ENCODE data around the gene PHF12.

The PHF12 gene

DNA sequence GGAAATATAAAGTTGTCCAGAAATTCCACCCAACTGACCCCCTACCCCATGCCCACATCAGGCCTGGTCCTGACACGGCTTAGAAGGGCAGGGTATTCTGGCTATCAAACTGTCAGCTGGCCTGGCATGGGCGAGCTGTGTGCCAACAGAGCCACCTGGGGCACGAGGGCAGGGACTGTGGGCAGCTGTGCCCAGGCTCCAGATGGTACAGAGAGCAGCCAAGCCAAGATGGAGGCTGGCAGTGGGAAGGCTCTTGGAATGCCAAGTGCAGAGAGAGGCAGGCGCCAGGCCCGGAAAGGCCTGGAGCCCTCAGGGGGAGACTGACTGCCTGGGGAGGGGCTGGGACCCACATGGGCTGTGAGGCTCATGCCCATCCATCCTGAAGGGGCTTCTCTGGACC is 24.3 kb upstream of the PHF12 start:
- no peak for TF ChIP-seq ELF4 (IDR thresholded peaks at IDR 0.05)
- TF ChIP-seq ARNT (IDR thresholded peaks at IDR 0.05): no peak
- TF ChIP-seq FOXM1 (IDR thresholded peaks at IDR 0.05; ENCODE audit: borderline replicate concordance): no peak
- no peak for TF ChIP-seq TARDBP (IDR thresholded peaks at IDR 0.05)
- ChIA-PET CTCF (no interaction called here), POLR2A (no interaction called here)

DNA sequence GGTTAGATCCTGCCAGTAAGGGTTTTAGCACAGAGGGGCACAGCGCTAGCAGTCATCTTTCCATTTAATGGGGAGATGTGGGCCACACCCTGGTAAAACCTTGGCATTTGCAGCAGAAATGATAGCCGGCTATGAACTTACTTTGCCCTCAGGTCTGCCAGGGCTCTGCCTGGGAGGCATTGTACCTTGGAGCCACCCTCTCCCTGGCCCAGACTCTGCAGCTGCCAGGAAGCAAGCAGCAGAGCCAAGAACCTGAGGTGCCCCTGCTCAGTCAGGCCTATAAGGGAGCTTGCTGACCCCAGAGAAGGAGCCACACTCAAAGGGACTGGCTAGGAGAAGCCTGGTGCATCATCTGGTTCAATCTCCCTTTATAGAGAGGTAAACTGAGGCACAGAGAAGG is 23.7 kb upstream of the PHF12 start:
- no peak for DNase-seq (ENCODE audit: extremely low spot score)
- TF ChIP-seq SUZ12 (IDR thresholded peaks at IDR 0.05): no peak
- no peak for TF ChIP-seq LEF1 (IDR thresholded peaks at IDR 0.05; ENCODE audit: borderline replicate concordance)
- TF ChIP-seq HDGF (IDR thresholded peaks at IDR 0.05; ENCODE audit: borderline replicate concordance): no peak
- TF ChIP-seq FOXM1 (IDR thresholded peaks at IDR 0.05; ENCODE audit: borderline replicate concordance): no peak
- no peak for TF ChIP-seq ZNF384 (IDR thresholded peaks at IDR 0.05)
- TF ChIP-seq SP1 (IDR thresholded peaks at IDR 0.05): no peak
- no peak for TF ChIP-seq ARNT (IDR thresholded peaks at IDR 0.05)
- TF ChIP-seq ELF4 (IDR thresholded peaks at IDR 0.05): no peak
- no peak for TF ChIP-seq FOXA1 (IDR thresholded peaks at IDR 0.05)
- no peak for TF ChIP-seq CTBP1 (IDR thresholded peaks at IDR 0.05; ENCODE audit: borderline replicate concordance)
- TF ChIP-seq FOXK2 (IDR thresholded peaks at IDR 0.05): no peak
- TF ChIP-seq, protein P1, sequence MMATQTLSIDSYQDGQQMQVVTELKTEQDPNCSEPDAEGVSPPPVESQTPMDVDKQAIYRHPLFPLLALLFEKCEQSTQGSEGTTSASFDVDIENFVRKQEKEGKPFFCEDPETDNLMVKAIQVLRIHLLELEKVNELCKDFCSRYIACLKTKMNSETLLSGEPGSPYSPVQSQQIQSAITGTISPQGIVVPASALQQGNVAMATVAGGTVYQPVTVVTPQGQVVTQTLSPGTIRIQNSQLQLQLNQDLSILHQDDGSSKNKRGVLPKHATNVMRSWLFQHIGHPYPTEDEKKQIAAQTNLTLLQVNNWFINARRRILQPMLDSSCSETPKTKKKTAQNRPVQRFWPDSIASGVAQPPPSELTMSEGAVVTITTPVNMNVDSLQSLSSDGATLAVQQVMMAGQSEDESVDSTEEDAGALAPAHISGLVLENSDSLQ (IDR thresholded peaks at IDR 0.05): no peak
- TF ChIP-seq L3MBTL2 (conservative IDR thresholded peaks at IDR 0.05): no peak
- TF ChIP-seq BHLHE40 (IDR thresholded peaks at IDR 0.05; ENCODE audit: borderline replicate concordance): no peak
- no peak for TF ChIP-seq TARDBP (IDR thresholded peaks at IDR 0.05)
- POLR2A ChIA-PET: no interaction called here
- CTCF ChIA-PET: no interaction called here

More for the DNA sequence above, 24.3 kb upstream of the PHF12 start:
- no peak for DNase-seq (ENCODE audit: extremely low spot score)

DNA sequence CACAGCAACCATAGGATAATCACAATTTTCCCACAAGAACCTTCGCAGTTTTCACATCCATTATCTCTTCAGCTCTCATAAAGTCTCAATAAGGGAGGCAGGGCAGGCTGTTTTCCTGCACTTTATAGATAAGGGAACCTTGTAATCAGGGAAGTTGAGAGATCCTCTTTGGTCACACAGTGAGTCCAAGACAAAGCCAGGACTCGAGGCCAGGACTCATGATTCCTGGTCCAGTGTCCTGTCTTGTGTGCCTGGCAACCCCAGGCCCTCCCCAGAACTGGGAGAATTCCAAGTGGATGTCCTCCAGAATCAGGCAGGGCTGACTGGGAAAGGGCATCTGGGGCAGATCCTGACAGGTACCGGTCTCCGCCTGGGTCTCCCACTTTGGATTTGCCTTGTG is 23.1 kb upstream of the PHF12 start:
- CTCF ChIA-PET: interaction anchor here (1.5 to 2.2 kb wide), 2 partner anchors 9 to 143 kb away, joined by 8 to 14 read pairs; no protein-coding TSS in a partner anchor
- DNase-seq (ENCODE audit: extremely low spot score): no peak
- TF ChIP-seq FOXA1 (IDR thresholded peaks at IDR 0.05) (no peak), SP1 (IDR thresholded peaks at IDR 0.05) (no peak), NFRKB (IDR thresholded peaks at IDR 0.05) (no peak), HDGF (IDR thresholded peaks at IDR 0.05; ENCODE audit: borderline replicate concordance) (no peak), FOXM1 (IDR thresholded peaks at IDR 0.05; ENCODE audit: borderline replicate concordance) (no peak), SUZ12 (IDR thresholded peaks at IDR 0.05) (no peak), ARNT (IDR thresholded peaks at IDR 0.05) (no peak), ZNF384 (IDR thresholded peaks at IDR 0.05) (no peak), FOXK2 (IDR thresholded peaks at IDR 0.05) (no peak), CTBP1 (IDR thresholded peaks at IDR 0.05; ENCODE audit: borderline replicate concordance) (no peak), ELF4 (IDR thresholded peaks at IDR 0.05) (no peak), LEF1 (IDR thresholded peaks at IDR 0.05; ENCODE audit: borderline replicate concordance) (no peak)
- POLR2A ChIA-PET: no interaction called here

DNA sequence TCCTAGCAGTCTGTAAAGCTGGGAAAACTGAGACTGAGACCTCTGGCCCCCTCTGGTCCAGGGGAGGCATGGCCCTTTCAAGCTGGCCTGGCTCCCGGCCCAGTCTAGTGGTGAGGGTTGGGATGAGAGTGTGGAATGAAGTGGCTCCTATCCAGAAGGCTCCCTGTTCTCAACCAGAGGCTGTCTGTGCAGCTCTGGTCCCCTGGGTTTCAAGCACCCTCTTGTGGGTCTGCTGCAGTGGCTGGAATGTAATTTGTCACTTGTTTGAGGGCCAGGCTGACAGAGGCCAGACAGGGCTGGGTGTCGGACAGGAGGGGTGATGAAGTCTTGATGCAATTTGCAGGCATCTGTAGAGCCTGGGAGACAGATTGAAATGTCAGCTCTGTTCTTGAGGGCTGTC is 22.1 kb upstream of the PHF12 start:
- POLR2A ChIA-PET: no interaction called here
- TF ChIP-seq FOXM1 (IDR thresholded peaks at IDR 0.05; ENCODE audit: borderline replicate concordance) (no peak), CTBP1 (IDR thresholded peaks at IDR 0.05; ENCODE audit: borderline replicate concordance) (no peak), LEF1 (IDR thresholded peaks at IDR 0.05; ENCODE audit: borderline replicate concordance) (no peak), SUZ12 (IDR thresholded peaks at IDR 0.05) (no peak), L3MBTL2 (conservative IDR thresholded peaks at IDR 0.05) (no peak), BHLHE40 (IDR thresholded peaks at IDR 0.05; ENCODE audit: borderline replicate concordance) (no peak), FOXK2 (IDR thresholded peaks at IDR 0.05) (no peak), FOXA1 (IDR thresholded peaks at IDR 0.05) (no peak), ZNF384 (IDR thresholded peaks at IDR 0.05) (no peak), ARNT (IDR thresholded peaks at IDR 0.05) (no peak), ELF4 (IDR thresholded peaks at IDR 0.05) (no peak), SP1 (IDR thresholded peaks at IDR 0.05) (no peak), HDGF (IDR thresholded peaks at IDR 0.05; ENCODE audit: borderline replicate concordance) (no peak), NFRKB (IDR thresholded peaks at IDR 0.05) (no peak), TARDBP (IDR thresholded peaks at IDR 0.05) (no peak)
- TF ChIP-seq, protein P1 (IDR thresholded peaks at IDR 0.05): no peak
- CTCF ChIA-PET: interaction anchor here (1.5 to 2.2 kb wide), 3 partner anchors 8 to 144 kb away, joined by 5 to 14 read pairs (median 8); no protein-coding TSS in a partner anchor
- no peak for DNase-seq (ENCODE audit: extremely low spot score)

DNA sequence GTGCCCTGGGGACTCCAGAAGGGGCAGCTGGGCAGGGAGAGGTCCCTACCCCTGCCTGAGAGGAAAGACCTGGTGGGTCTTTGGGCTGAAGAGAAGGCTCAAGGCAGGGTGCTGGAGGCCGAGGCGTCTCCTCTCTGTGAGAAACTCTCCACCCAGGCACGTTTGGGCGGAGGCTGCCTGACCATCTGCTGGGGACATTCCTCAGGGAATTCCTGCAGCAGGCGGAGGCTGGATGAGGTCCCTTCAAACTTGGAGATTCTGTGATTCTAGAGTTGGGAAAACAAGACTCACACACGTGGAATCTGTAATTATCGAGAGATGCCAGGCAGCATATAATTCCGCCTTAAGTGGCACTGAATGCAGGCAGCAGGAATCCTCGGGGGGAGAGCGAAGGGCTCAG is 21.1 kb upstream of the PHF12 start:
- DNase-seq (ENCODE audit: extremely low spot score): no peak
- TF ChIP-seq HDGF (IDR thresholded peaks at IDR 0.05; ENCODE audit: borderline replicate concordance) (no peak), SP1 (IDR thresholded peaks at IDR 0.05) (no peak), ELF4 (IDR thresholded peaks at IDR 0.05) (no peak), BHLHE40 (IDR thresholded peaks at IDR 0.05; ENCODE audit: borderline replicate concordance) (no peak), NFRKB (IDR thresholded peaks at IDR 0.05) (no peak), ZNF384 (IDR thresholded peaks at IDR 0.05) (no peak)
- TF ChIP-seq, protein P1 (IDR thresholded peaks at IDR 0.05): no peak
- ChIA-PET CTCF (interaction anchor here (1.6 to 2.2 kb wide), 2 partner anchors 19 to 145 kb away, joined by 5 to 14 read pairs; no protein-coding TSS in a partner anchor), POLR2A (no interaction called here)

DNA sequence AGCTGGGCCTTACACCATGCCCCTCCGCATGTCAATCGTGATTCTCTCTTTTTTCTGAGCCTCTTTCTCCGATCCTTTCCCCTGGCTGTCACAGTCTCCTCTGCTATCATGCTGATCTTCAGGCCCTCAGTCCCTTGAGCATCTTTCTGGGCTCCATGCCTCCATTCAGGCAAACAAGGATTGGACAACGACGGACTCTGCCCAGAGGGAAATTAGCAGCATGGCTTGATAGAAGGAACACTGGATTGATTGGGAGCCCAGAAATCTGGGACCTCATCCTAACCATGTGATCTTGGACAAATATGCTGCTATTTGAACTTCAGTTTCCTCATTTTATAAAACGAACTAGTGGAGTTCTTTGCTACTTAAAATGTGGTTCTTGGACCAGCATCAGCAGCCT is 19.6 kb upstream of the PHF12 start:
- ChIA-PET CTCF (interaction anchor here (1.4 kb wide), 1 partner anchor 146 kb away, joined by 6 read pairs; no protein-coding TSS in a partner anchor), POLR2A (no interaction called here)
- DNase-seq (ENCODE audit: extremely low spot score): no peak
- TF ChIP-seq LEF1 (IDR thresholded peaks at IDR 0.05; ENCODE audit: borderline replicate concordance) (no peak), ZNF384 (IDR thresholded peaks at IDR 0.05) (no peak), FOXK2 (IDR thresholded peaks at IDR 0.05) (no peak), HDGF (IDR thresholded peaks at IDR 0.05; ENCODE audit: borderline replicate concordance) (no peak), NFRKB (IDR thresholded peaks at IDR 0.05) (no peak), L3MBTL2 (conservative IDR thresholded peaks at IDR 0.05) (no peak), FOXA1 (IDR thresholded peaks at IDR 0.05) (no peak), CTBP1 (IDR thresholded peaks at IDR 0.05; ENCODE audit: borderline replicate concordance) (no peak), TARDBP (IDR thresholded peaks at IDR 0.05) (no peak), ELF4 (IDR thresholded peaks at IDR 0.05) (no peak), FOXM1 (IDR thresholded peaks at IDR 0.05; ENCODE audit: borderline replicate concordance) (no peak), SP1 (IDR thresholded peaks at IDR 0.05) (no peak), SUZ12 (IDR thresholded peaks at IDR 0.05) (no peak), ARNT (IDR thresholded peaks at IDR 0.05) (no peak), BHLHE40 (IDR thresholded peaks at IDR 0.05; ENCODE audit: borderline replicate concordance) (no peak)
- TF ChIP-seq, protein P1 (IDR thresholded peaks at IDR 0.05): no peak
